ENCODE measurements around the gene PRICKLE4. TPM values are rescaled to one million over a fixed set of nuclear protein-coding genes. Genes with fewer than 3 reads are reported as not detected.
A peak's percentile ranks its signal among the peaks of the same experiment; 100 is the strongest.

The PRICKLE4 gene
- total and polyA plus RNA-seq, 2 of the 13 experiments (the other 11 are each of a cell fraction or from before 2014, with no cell fraction given), result 0.92 to 1.2 TPM

DNA sequence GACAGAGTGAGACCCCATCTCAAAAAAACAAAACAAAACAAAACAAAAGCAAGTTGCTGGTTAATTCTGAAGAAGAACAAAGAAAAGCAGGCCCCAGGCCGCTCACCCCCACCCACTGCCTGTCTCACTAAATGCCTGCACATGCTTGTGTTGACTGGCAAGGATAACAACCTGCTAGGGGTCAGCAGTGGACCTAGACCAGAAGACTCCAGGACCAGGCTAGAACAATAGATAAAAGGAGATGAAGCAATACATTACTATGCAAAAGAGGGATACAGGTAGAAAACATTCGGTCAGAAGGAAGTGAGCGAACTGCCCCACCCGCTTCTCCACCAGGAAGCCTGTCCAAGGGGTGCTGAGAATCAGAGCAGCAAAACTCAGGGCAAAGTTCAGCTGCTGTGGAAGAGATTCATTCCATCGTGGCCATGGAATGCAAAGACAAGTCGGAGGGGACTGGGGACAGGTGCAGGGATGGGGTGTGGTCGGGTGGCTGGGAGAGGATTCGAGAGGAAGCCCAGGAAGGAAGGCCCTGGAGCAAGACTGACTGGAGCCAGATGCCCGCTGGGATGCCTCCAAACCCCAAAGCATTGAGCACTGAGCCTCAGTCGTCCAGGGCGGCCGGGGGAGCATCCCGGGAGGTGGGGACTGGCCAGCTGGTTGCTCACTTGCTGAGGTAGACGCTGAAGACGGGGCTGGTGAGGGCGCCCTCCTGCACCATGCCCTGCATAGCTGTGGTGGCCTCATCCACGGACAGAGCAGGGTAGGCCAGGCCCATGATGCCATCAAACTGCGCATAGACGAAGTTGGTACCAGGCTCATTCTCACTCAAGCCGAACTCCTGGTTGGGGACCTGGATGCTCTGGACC lies 38.7 kb upstream of the PRICKLE4 start (continued):
- TF ChIP-seq, protein P1, sequence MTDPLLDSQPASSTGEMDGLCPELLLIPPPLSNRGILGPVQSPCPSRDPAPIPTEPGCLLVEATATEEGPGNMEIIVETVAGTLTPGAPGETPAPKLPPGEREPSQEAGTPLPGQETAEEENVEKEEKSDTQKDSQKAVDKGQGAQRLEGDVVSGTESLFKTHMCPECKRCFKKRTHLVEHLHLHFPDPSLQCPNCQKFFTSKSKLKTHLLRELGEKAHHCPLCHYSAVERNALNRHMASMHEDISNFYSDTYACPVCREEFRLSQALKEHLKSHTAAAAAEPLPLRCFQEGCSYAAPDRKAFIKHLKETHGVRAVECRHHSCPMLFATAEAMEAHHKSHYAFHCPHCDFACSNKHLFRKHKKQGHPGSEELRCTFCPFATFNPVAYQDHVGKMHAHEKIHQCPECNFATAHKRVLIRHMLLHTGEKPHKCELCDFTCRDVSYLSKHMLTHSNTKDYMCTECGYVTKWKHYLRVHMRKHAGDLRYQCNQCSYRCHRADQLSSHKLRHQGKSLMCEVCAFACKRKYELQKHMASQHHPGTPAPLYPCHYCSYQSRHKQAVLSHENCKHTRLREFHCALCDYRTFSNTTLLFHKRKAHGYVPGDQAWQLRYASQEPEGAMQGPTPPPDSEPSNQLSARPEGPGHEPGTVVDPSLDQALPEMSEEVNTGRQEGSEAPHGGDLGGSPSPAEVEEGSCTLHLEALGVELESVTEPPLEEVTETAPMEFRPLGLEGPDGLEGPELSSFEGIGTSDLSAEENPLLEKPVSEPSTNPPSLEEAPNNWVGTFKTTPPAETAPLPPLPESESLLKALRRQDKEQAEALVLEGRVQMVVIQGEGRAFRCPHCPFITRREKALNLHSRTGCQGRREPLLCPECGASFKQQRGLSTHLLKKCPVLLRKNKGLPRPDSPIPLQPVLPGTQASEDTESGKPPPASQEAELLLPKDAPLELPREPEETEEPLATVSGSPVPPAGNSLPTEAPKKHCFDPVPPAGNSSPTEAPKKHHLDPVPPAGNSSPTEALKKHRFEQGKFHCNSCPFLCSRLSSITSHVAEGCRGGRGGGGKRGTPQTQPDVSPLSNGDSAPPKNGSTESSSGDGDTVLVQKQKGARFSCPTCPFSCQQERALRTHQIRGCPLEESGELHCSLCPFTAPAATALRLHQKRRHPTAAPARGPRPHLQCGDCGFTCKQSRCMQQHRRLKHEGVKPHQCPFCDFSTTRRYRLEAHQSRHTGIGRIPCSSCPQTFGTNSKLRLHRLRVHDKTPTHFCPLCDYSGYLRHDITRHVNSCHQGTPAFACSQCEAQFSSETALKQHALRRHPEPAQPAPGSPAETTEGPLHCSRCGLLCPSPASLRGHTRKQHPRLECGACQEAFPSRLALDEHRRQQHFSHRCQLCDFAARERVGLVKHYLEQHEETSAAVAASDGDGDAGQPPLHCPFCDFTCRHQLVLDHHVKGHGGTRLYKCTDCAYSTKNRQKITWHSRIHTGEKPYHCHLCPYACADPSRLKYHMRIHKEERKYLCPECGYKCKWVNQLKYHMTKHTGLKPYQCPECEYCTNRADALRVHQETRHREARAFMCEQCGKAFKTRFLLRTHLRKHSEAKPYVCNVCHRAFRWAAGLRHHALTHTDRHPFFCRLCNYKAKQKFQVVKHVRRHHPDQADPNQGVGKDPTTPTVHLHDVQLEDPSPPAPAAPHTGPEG (CRISPR knock-in tag; IDR thresholded peaks at IDR 0.05), result 0 out of 2 replicates have a peak, but pooled peaks have one; percentile 49
- TF ChIP-seq NFE2L1 (CRISPR knock-in tag; IDR thresholded peaks at IDR 0.05; ENCODE audit: borderline replicate concordance), result no peak
- no peak for TF ChIP-seq KMT2B (CRISPR knock-in tag; IDR thresholded peaks at IDR 0.05)
- peak; percentile 41; the same call in 1 of the 2 replicates for TF ChIP-seq TFAP4 (IDR thresholded peaks at IDR 0.05; ENCODE audit: borderline replicate concordance, low read depth)
- no peak for TF ChIP-seq ZBTB26 (CRISPR knock-in tag; IDR thresholded peaks at IDR 0.05; ENCODE audit: borderline replicate concordance)
- TF ChIP-seq ELF1 (CRISPR knock-in tag; IDR thresholded peaks at IDR 0.05), result peak; percentile 59; the same call in 1 of the 2 replicates
- TF ChIP-seq, protein P2, sequence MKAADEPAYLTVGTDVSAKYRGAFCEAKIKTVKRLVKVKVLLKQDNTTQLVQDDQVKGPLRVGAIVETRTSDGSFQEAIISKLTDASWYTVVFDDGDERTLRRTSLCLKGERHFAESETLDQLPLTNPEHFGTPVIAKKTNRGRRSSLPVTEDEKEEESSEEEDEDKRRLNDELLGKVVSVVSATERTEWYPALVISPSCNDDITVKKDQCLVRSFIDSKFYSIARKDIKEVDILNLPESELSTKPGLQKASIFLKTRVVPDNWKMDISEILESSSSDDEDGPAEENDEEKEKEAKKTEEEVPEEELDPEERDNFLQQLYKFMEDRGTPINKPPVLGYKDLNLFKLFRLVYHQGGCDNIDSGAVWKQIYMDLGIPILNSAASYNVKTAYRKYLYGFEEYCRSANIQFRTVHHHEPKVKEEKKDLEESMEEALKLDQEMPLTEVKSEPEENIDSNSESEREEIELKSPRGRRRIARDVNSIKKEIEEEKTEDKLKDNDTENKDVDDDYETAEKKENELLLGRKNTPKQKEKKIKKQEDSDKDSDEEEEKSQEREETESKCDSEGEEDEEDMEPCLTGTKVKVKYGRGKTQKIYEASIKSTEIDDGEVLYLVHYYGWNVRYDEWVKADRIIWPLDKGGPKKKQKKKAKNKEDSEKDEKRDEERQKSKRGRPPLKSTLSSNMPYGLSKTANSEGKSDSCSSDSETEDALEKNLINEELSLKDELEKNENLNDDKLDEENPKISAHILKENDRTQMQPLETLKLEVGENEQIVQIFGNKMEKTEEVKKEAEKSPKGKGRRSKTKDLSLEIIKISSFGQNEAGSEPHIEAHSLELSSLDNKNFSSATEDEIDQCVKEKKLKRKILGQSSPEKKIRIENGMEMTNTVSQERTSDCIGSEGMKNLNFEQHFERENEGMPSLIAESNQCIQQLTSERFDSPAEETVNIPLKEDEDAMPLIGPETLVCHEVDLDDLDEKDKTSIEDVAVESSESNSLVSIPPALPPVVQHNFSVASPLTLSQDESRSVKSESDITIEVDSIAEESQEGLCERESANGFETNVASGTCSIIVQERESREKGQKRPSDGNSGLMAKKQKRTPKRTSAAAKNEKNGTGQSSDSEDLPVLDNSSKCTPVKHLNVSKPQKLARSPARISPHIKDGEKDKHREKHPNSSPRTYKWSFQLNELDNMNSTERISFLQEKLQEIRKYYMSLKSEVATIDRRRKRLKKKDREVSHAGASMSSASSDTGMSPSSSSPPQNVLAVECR (CRISPR knock-in tag; IDR thresholded peaks at IDR 0.05; ENCODE audit: borderline replicate concordance), result 0 out of 2 replicates have a peak, but pooled peaks have one; percentile 28
- TF ChIP-seq HNF4A (CRISPR knock-in tag; IDR thresholded peaks at IDR 0.05), result peak; percentile 87
- TF ChIP-seq SP1 (IDR thresholded peaks at IDR 0.05), result no peak
- no peak for TF ChIP-seq SP1 (CRISPR knock-in tag; IDR thresholded peaks at IDR 0.05)
- peak; percentile 86 for TF ChIP-seq ZNF792 (CRISPR knock-in tag; IDR thresholded peaks at IDR 0.05)
- 0 out of 2 replicates have a peak, but pooled peaks have one; percentile 55 for TF ChIP-seq RCOR2 (CRISPR knock-in tag; IDR thresholded peaks at IDR 0.05)
- TF ChIP-seq FIP1L1 (IDR thresholded peaks at IDR 0.05; ENCODE audit: borderline replicate concordance, insufficient read depth, low read depth, low read length), result no peak
- peak; percentile 84; the same call in 1 of the 2 replicates for TF ChIP-seq FOXP4 (CRISPR knock-in tag; IDR thresholded peaks at IDR 0.05)

All from HepG2 (cell line).